Thoracic aorta (tissue), 2 donors: ENCODE measurements around the gene ARRDC2. TPM values are rescaled to one million over a fixed set of nuclear protein-coding genes. Genes with fewer than 3 reads are reported as not detected.

Experiments
- ATAC-seq: fragments of 150-250 bp; one replicate; pipeline ENCODE4 v1.8.0; 2017; ENCODE audit warnings: low read depth; ENCODE audit not compliant: insufficient number of reproducible peaks, low FRiP score
- DNase-seq: peaks from one replicate; pipeline ENCODE4 v3.0.0-alpha.2; 2020; ENCODE audit warnings: low spot score
- H3K27ac ChIP-seq, 2 donors: fragments of 200-600 bp; sonication (generic); 1 replicate in 1 of 2; 2 replicates in 1 of 2; pipeline ENCODE4 v1.5.1; 2016; ENCODE audit warnings: mild to moderate bottlenecking in 2 of 2, moderate library complexity in 2 of 2
- H3K27me3 ChIP-seq: fragments of 200-600 bp; sonication (generic); replicated peaks from 2 replicates; pipeline ENCODE4 v1.6.0; 2016; ENCODE audit warnings: mild to moderate bottlenecking; ENCODE audit not compliant: insufficient read depth
- H3K36me3 ChIP-seq: fragments of 200-600 bp; sonication (generic); one replicate; pipeline ENCODE4 v1.5.1; 2016
- H3K4me1 ChIP-seq, 2 donors: fragments of 200-600 bp; sonication (generic); 1 replicate in 1 of 2; 2 replicates in 1 of 2; pipeline versions ENCODE4 v1.5.1 to v1.6.0; 2016; ENCODE audit warnings: low read depth in 2 of 2, mild to moderate bottlenecking in 1 of 2; ENCODE audit not compliant: control insufficient read depth in 1 of 2
- H3K4me3 ChIP-seq: fragments of 200-600 bp; sonication (generic); 2 replicates; pipeline ENCODE4 v1.5.1; 2016; ENCODE audit warnings: mild to moderate bottlenecking
- H3K9me3 ChIP-seq: fragments of 200-600 bp; sonication (generic); 2 replicates; pipeline ENCODE4 v1.5.1; 2016
- CTCF ChIP-seq: fragments of 200-600 bp; sonication (generic); IDR thresholded peaks from one replicate; pipeline ENCODE4 v1.5.1; 2019; ENCODE audit warnings: antibody characterized with exemption
- total RNA-seq, 2 donors: library from RNA; depleted of rRNA; stranded (reverse); fragments of >200 nt; gene quantifications; one replicate each; pipeline versions ENCODE4 v1.1.0 to v1.2.3, GENCODE V29; 2016

The ARRDC2 gene
- total RNA-seq, 2 donors from 2014 or later = 114 to 151 TPM

GRCh38 chr19:17999684-18000479 lies 8.1 kb upstream of the ARRDC2 start:
- no peak for TF ChIP-seq CTCF
- no peak for ATAC-seq
- Histone ChIP-seq H3K9me3 (no peaks in the 10 kb centered on the region), H3K4me1 (peaks cover 7 to 22% of the 10 kb centered on the region in 2 donors), H3K4me3 (peak overlapping the region; percentile 78), H3K27me3 (no peaks in the 10 kb centered on the region), H3K36me3 (no peaks in the 10 kb centered on the region), H3K27ac (peak overlapping the region; percentile 87 to 90)
- no peak for DNase-seq

- Histone ChIP-seq H3K4me1 (peaks cover 7 to 22% of the 10 kb centered on the region in 2 donors), H3K36me3 (no peaks in the 10 kb centered on the region), H3K27ac (peak overlapping the region; percentile 87 to 90), H3K27me3 (no peaks in the 10 kb centered on the region), H3K4me3 (peak overlapping the region; percentile 78), H3K9me3 (no peaks in the 10 kb centered on the region)
- ATAC-seq (no peak), DNase-seq (no peak)
- TF ChIP-seq CTCF = no peak
Observed at GRCh38 chr19:18000480-18000914, 7.5 kb upstream of the ARRDC2 start.

- Histone ChIP-seq H3K4me1 (peaks cover 7 to 22% of the 10 kb centered on the region in 2 donors), H3K9me3 (no peaks in the 10 kb centered on the region), H3K36me3 (no peaks in the 10 kb centered on the region), H3K27me3 (no peaks in the 10 kb centered on the region), H3K4me3 (peak overlapping the region; percentile 78), H3K27ac (peak overlapping the region; percentile 87 to 90)
- ATAC-seq (peak; percentile 70), DNase-seq (peak; percentile 91)
- no peak for TF ChIP-seq CTCF
Observed at GRCh38 chr19:18000915-18001776, 6.8 kb upstream of the ARRDC2 start.

- Histone ChIP-seq H3K36me3 (no peaks in the 10 kb centered on the region), H3K4me1 (peaks cover 7 to 22% of the 10 kb centered on the region in 2 donors), H3K27me3 (no peaks in the 10 kb centered on the region), H3K9me3 (no peaks in the 10 kb centered on the region), H3K4me3 (peak overlapping the region; percentile 78), H3K27ac (peak overlapping the region; percentile 87 to 90)
- no peak for TF ChIP-seq CTCF
- DNase-seq (no peak), ATAC-seq (no peak)
Observed at GRCh38 chr19:18001777-18002345, 6.1 kb upstream of the ARRDC2 start.
